HEK293 (cell line): ENCODE measurements around the gene DCC.

Experiments
- SP7 ChIP-seq: fragments of 450-650 bp; formaldehyde crosslinking; IDR thresholded peaks from 2 replicates; pipeline ENCODE4 v1.5.1; 2016; ENCODE audit warnings: missing biosample characterization, missing genetic modification characterization
- ZNF138 ChIP-seq: fragments of 450-650 bp; formaldehyde crosslinking; IDR thresholded peaks from 2 replicates; pipeline ENCODE4 v1.5.1; 2016; ENCODE audit warnings: missing biosample characterization, missing genetic modification characterization, borderline replicate concordance
- ZNF174 ChIP-seq: fragments of 450-650 bp; formaldehyde crosslinking; IDR thresholded peaks from 2 replicates; pipeline ENCODE4 v1.5.0; 2017; ENCODE audit warnings: missing biosample characterization, mild to moderate bottlenecking, missing genetic modification characterization
- ZNF23 ChIP-seq: fragments of 450-650 bp; formaldehyde crosslinking; IDR thresholded peaks from 2 replicates; pipeline ENCODE4 v1.5.1; 2016; ENCODE audit warnings: missing biosample characterization, missing genetic modification characterization, borderline replicate concordance
- ZNF274 ChIP-seq, 2 experiments: fragments of 200-500 bp in 1 of 2; fragments of 450-650 bp in 1 of 2; sonication (Bioruptor generic) in 1 of 2; formaldehyde crosslinking in 1 of 2; IDR thresholded peaks; 2 replicates each; pipeline versions ENCODE4 v1.5.1 to v1.6.1; 2014 to 2016; ENCODE audit warnings: borderline replicate concordance in 1 of 2, inconsistent platforms in 1 of 2, low read length in 1 of 2, missing biosample characterization in 1 of 2, missing genetic modification characterization in 1 of 2
- ZNF626 ChIP-seq: fragments of 450-650 bp; sonication (Bioruptor Pico); formaldehyde crosslinking; IDR thresholded peaks from 2 replicates; pipeline ENCODE4 v1.5.1; 2018; ENCODE audit warnings: missing biosample characterization, missing genetic modification characterization, inconsistent platforms
- ZNF768 ChIP-seq: fragments of 450-650 bp; formaldehyde crosslinking; IDR thresholded peaks from 2 replicates; pipeline ENCODE4 v1.5.1; 2018; ENCODE audit warnings: missing biosample characterization, mild to moderate bottlenecking, missing genetic modification characterization
- TF ChIP-seq, protein P1 (sequence below): fragments of 450-650 bp; formaldehyde crosslinking; IDR thresholded peaks from 2 replicates; pipeline ENCODE4 v1.5.1; 2016; ENCODE audit warnings: missing biosample characterization, missing genetic modification characterization
- TF ChIP-seq, protein P2 (sequence below): fragments of 450-650 bp; formaldehyde crosslinking; IDR thresholded peaks from 2 replicates; pipeline ENCODE4 v1.5.1; 2017; ENCODE audit warnings: missing biosample characterization, missing genetic modification characterization
- TF ChIP-seq, protein P3 (sequence below): fragments of 450-650 bp; formaldehyde crosslinking; IDR thresholded peaks from 2 replicates; pipeline ENCODE4 v1.5.1; 2016; ENCODE audit warnings: missing biosample characterization, missing genetic modification characterization, low read depth
- TF ChIP-seq, protein P4 (sequence below): sonication (generic); formaldehyde crosslinking; IDR thresholded peaks from 2 replicates; pipeline ENCODE4 v1.8.1; 2022; ENCODE audit warnings: mild to moderate bottlenecking, moderate library complexity, missing genetic modification reagents
- TF ChIP-seq, protein P5 (sequence below): fragments of 450-650 bp; IDR thresholded peaks from 2 replicates; pipeline ENCODE4 v1.5.1; 2018; ENCODE audit warnings: missing biosample characterization, missing genetic modification characterization
- TF ChIP-seq, protein P6 (sequence below): fragments of 450-650 bp; formaldehyde crosslinking; IDR thresholded peaks from 2 replicates; pipeline ENCODE4 v1.5.0; 2017; ENCODE audit warnings: missing biosample characterization, missing genetic modification characterization, borderline replicate concordance

DNA sequence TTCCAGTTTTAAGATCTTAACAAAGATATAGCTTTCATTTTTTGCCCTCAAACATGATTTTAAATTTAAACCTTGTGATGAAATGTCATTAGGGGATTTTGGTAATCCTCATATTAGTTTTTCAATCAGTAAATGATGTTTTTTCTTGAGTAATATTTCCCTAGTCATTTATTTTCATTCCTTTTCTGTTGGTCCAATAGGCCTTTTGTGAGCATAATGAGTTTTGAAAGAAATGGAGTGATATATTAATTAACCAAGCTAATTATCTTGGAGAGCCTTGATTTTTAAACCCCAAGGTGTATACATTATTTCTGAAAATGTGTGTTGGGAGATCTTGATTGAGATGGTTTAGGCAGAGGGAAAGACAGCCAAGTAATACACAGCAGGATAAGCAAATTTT, 46.3 kb downstream of the DCC start:
- TF ChIP-seq, protein P1, sequence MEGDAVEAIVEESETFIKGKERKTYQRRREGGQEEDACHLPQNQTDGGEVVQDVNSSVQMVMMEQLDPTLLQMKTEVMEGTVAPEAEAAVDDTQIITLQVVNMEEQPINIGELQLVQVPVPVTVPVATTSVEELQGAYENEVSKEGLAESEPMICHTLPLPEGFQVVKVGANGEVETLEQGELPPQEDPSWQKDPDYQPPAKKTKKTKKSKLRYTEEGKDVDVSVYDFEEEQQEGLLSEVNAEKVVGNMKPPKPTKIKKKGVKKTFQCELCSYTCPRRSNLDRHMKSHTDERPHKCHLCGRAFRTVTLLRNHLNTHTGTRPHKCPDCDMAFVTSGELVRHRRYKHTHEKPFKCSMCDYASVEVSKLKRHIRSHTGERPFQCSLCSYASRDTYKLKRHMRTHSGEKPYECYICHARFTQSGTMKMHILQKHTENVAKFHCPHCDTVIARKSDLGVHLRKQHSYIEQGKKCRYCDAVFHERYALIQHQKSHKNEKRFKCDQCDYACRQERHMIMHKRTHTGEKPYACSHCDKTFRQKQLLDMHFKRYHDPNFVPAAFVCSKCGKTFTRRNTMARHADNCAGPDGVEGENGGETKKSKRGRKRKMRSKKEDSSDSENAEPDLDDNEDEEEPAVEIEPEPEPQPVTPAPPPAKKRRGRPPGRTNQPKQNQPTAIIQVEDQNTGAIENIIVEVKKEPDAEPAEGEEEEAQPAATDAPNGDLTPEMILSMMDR (tag by site-specific recombination): no peak
- TF ChIP-seq ZNF768: no peak
- no peak for TF ChIP-seq ZNF274 (IDR thresholded peaks at IDR 0.05; ENCODE audit: low read length)
- no peak for TF ChIP-seq ZNF274 (tag by site-specific recombination; IDR thresholded peaks at IDR 0.05; ENCODE audit: borderline replicate concordance)
- TF ChIP-seq, protein P2, sequence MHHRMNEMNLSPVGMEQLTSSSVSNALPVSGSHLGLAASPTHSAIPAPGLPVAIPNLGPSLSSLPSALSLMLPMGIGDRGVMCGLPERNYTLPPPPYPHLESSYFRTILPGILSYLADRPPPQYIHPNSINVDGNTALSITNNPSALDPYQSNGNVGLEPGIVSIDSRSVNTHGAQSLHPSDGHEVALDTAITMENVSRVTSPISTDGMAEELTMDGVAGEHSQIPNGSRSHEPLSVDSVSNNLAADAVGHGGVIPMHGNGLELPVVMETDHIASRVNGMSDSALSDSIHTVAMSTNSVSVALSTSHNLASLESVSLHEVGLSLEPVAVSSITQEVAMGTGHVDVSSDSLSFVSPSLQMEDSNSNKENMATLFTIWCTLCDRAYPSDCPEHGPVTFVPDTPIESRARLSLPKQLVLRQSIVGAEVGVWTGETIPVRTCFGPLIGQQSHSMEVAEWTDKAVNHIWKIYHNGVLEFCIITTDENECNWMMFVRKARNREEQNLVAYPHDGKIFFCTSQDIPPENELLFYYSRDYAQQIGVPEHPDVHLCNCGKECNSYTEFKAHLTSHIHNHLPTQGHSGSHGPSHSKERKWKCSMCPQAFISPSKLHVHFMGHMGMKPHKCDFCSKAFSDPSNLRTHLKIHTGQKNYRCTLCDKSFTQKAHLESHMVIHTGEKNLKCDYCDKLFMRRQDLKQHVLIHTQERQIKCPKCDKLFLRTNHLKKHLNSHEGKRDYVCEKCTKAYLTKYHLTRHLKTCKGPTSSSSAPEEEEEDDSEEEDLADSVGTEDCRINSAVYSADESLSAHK: no peak
- no peak for TF ChIP-seq ZNF23 (tag by site-specific recombination)
- TF ChIP-seq SP7 (tag by site-specific recombination): no peak
- TF ChIP-seq, protein P3, sequence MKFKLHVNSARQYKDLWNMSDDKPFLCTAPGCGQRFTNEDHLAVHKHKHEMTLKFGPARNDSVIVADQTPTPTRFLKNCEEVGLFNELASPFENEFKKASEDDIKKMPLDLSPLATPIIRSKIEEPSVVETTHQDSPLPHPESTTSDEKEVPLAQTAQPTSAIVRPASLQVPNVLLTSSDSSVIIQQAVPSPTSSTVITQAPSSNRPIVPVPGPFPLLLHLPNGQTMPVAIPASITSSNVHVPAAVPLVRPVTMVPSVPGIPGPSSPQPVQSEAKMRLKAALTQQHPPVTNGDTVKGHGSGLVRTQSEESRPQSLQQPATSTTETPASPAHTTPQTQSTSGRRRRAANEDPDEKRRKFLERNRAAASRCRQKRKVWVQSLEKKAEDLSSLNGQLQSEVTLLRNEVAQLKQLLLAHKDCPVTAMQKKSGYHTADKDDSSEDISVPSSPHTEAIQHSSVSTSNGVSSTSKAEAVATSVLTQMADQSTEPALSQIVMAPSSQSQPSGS (tag by site-specific recombination): no peak
- TF ChIP-seq, protein P4, sequence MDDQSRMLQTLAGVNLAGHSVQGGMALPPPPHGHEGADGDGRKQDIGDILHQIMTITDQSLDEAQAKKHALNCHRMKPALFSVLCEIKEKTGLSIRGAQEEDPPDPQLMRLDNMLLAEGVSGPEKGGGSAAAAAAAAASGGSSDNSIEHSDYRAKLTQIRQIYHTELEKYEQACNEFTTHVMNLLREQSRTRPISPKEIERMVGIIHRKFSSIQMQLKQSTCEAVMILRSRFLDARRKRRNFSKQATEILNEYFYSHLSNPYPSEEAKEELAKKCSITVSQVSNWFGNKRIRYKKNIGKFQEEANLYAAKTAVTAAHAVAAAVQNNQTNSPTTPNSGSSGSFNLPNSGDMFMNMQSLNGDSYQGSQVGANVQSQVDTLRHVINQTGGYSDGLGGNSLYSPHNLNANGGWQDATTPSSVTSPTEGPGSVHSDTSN: no peak
- TF ChIP-seq, protein P5, sequence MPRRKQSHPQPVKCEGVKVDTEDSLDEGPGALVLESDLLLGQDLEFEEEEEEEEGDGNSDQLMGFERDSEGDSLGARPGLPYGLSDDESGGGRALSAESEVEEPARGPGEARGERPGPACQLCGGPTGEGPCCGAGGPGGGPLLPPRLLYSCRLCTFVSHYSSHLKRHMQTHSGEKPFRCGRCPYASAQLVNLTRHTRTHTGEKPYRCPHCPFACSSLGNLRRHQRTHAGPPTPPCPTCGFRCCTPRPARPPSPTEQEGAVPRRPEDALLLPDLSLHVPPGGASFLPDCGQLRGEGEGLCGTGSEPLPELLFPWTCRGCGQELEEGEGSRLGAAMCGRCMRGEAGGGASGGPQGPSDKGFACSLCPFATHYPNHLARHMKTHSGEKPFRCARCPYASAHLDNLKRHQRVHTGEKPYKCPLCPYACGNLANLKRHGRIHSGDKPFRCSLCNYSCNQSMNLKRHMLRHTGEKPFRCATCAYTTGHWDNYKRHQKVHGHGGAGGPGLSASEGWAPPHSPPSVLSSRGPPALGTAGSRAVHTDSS (tag by site-specific recombination): no peak
- no peak for TF ChIP-seq ZNF174 (tag by site-specific recombination)
- no peak for TF ChIP-seq ZNF138
- TF ChIP-seq, protein P6, sequence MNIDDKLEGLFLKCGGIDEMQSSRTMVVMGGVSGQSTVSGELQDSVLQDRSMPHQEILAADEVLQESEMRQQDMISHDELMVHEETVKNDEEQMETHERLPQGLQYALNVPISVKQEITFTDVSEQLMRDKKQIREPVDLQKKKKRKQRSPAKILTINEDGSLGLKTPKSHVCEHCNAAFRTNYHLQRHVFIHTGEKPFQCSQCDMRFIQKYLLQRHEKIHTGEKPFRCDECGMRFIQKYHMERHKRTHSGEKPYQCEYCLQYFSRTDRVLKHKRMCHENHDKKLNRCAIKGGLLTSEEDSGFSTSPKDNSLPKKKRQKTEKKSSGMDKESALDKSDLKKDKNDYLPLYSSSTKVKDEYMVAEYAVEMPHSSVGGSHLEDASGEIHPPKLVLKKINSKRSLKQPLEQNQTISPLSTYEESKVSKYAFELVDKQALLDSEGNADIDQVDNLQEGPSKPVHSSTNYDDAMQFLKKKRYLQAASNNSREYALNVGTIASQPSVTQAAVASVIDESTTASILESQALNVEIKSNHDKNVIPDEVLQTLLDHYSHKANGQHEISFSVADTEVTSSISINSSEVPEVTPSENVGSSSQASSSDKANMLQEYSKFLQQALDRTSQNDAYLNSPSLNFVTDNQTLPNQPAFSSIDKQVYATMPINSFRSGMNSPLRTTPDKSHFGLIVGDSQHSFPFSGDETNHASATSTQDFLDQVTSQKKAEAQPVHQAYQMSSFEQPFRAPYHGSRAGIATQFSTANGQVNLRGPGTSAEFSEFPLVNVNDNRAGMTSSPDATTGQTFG: no peak
- TF ChIP-seq ZNF626 (tag by site-specific recombination): no peak
